H9 (cell line): ENCODE data around the gene RAPGEF3. TPM values are rescaled to one million over a fixed set of nuclear protein-coding genes. Genes with fewer than 3 reads are reported as not detected.

Experiments used
- DNase-seq: peaks from one replicate; pipeline ENCODE4 v3.0.0-alpha.2; 2017
- H2AFZ ChIP-seq: one replicate; pipeline ENCODE4 v1.6.1; 2013; ENCODE audit warnings: mild to moderate bottlenecking, low read length, control low read depth, moderate library complexity
- H2AK5ac ChIP-seq: 2 replicates; pipeline ENCODE4 v1.6.1; 2013; ENCODE audit warnings: low read length, control low read depth, mixed read lengths; ENCODE audit not compliant: insufficient read length
- H2BK120ac ChIP-seq: one replicate; pipeline ENCODE4 v1.6.1; 2013; ENCODE audit warnings: low read depth, mild to moderate bottlenecking, low read length, control low read depth, inconsistent platforms; ENCODE audit not compliant: poor library complexity, severe bottlenecking
- H2BK12ac ChIP-seq: 2 replicates; pipeline ENCODE4 v1.6.1; 2013; ENCODE audit warnings: low read length, control low read depth, mixed read lengths, low read depth; ENCODE audit not compliant: insufficient read length
- H2BK15ac ChIP-seq: 2 replicates; pipeline ENCODE4 v1.6.1; 2013; ENCODE audit warnings: low read depth, low read length, control low read depth
- H2BK20ac ChIP-seq: one replicate; pipeline ENCODE4 v1.6.1; 2013; ENCODE audit warnings: low read depth, mild to moderate bottlenecking, low read length, control low read depth, inconsistent platforms; ENCODE audit not compliant: poor library complexity, severe bottlenecking
- H2BK5ac ChIP-seq: 2 replicates; pipeline ENCODE4 v1.6.1; 2013; ENCODE audit warnings: low read length, control low read depth, mixed read lengths; ENCODE audit not compliant: insufficient read length
- H3K14ac ChIP-seq: 2 replicates; pipeline ENCODE4 v1.6.1; 2013; ENCODE audit warnings: low read length, control low read depth; ENCODE audit not compliant: insufficient read depth
- H3K18ac ChIP-seq: 2 replicates; pipeline ENCODE4 v1.6.1; 2013; ENCODE audit warnings: low read depth, mild to moderate bottlenecking, mixed read lengths, low read length, control low read depth; ENCODE audit not compliant: insufficient read length
- H3K23ac ChIP-seq: 2 replicates; pipeline ENCODE4 v1.6.1; 2013; ENCODE audit warnings: low read length, control low read depth, mixed read lengths, low read depth; ENCODE audit not compliant: insufficient read length
- H3K23me2 ChIP-seq: 2 replicates; pipeline ENCODE4 v1.6.1; 2013; ENCODE audit warnings: low read depth, mild to moderate bottlenecking, mixed read lengths, low read length, control low read depth; ENCODE audit not compliant: insufficient read length, poor library complexity, severe bottlenecking
- H3K27ac ChIP-seq: 2 replicates; pipeline ENCODE4 v1.5.1; 2013; ENCODE audit warnings: low read length, control low read depth, mixed read lengths, low read depth; ENCODE audit not compliant: insufficient read length
- H3K27me3 ChIP-seq: 2 replicates; pipeline ENCODE4 v1.6.1; 2013; ENCODE audit warnings: low read length, control low read depth, inconsistent platforms; ENCODE audit not compliant: insufficient read depth
- H3K4ac ChIP-seq: 2 replicates; pipeline ENCODE4 v1.6.1; 2013; ENCODE audit warnings: low read depth, mild to moderate bottlenecking, control low read depth, inconsistent platforms, low read length, moderate library complexity
- H3K4me1 ChIP-seq: 2 replicates; pipeline ENCODE4 v1.6.1; 2013; ENCODE audit warnings: low read length, control low read depth, inconsistent platforms; ENCODE audit not compliant: insufficient read depth
- H3K4me2 ChIP-seq: 2 replicates; pipeline ENCODE4 v1.6.1; 2013; ENCODE audit warnings: low read length, control low read depth, mixed read lengths; ENCODE audit not compliant: insufficient read length, insufficient read depth
- H3K56ac ChIP-seq: 2 replicates; pipeline ENCODE4 v1.6.1; 2013; ENCODE audit warnings: low read depth, mild to moderate bottlenecking, mixed read lengths, low read length, control low read depth; ENCODE audit not compliant: insufficient read length
- H3K79me1 ChIP-seq: 2 replicates; pipeline ENCODE4 v1.6.1; 2013; ENCODE audit warnings: low read depth, mild to moderate bottlenecking, moderate library complexity, low read length, control low read depth, inconsistent platforms; ENCODE audit not compliant: insufficient read depth, poor library complexity, severe bottlenecking
- H3K79me2 ChIP-seq: 2 replicates; pipeline ENCODE4 v1.6.1; 2013; ENCODE audit warnings: low read length, control low read depth, inconsistent platforms; ENCODE audit not compliant: insufficient read depth
- H3K9ac ChIP-seq: 2 replicates; pipeline ENCODE4 v1.6.1; 2013; ENCODE audit warnings: low read length, control low read depth, mixed read lengths; ENCODE audit not compliant: insufficient read length; ENCODE audit errors: extremely low read depth
- H3K9me3 ChIP-seq: one replicate; pipeline ENCODE4 v1.6.1; 2013; ENCODE audit warnings: low read depth, low read length, inconsistent platforms; ENCODE audit not compliant: control insufficient read depth
- H3T11ph ChIP-seq: one replicate; pipeline ENCODE4 v1.6.1; 2013; ENCODE audit warnings: mild to moderate bottlenecking, low read length, control low read depth, inconsistent platforms
- H4K20me1 ChIP-seq: one replicate; pipeline ENCODE4 v1.6.1; 2013; ENCODE audit not compliant: control insufficient read depth, insufficient read length, insufficient read depth
- H4K5ac ChIP-seq: 2 replicates; pipeline ENCODE4 v1.6.1; 2013; ENCODE audit warnings: low read depth, mild to moderate bottlenecking, mixed read lengths, low read length, control low read depth; ENCODE audit not compliant: insufficient read length
- H4K8ac ChIP-seq: replicated peaks from 2 replicates; pipeline ENCODE4 v1.6.1; 2013; ENCODE audit warnings: low read length, control low read depth, mixed read lengths, low read depth; ENCODE audit not compliant: insufficient read length
- H4K91ac ChIP-seq: 2 replicates; pipeline ENCODE4 v1.6.1; 2013; ENCODE audit warnings: low read depth, mild to moderate bottlenecking, moderate library complexity, mixed read lengths, low read length, control low read depth; ENCODE audit not compliant: insufficient read length
- H3K27ac Mint-ChIP-seq, 3 experiments: 2 replicates in 2 of 3; 3 replicates in 1 of 3; pipeline ENCODE4 v1.8.0; 2020 to 2021; ENCODE audit warnings: mixed read lengths in 3 of 3, mild to moderate bottlenecking in 1 of 3, moderate library complexity in 1 of 3
- H3K27me3 Mint-ChIP-seq: 2 replicates; pipeline ENCODE4 v1.8.0; 2021; ENCODE audit warnings: low read depth, mild to moderate bottlenecking, moderate library complexity, mixed read lengths
- H3K36me3 Mint-ChIP-seq, 3 experiments: 2 replicates in 2 of 3; 3 replicates in 1 of 3; pipeline ENCODE4 v1.8.0; 2020 to 2021; ENCODE audit warnings: low read depth in 3 of 3, mixed read lengths in 3 of 3; ENCODE audit not compliant: insufficient read depth in 1 of 3
- H3K4me1 Mint-ChIP-seq, 2 experiments: 2 replicates each; pipeline ENCODE4 v1.8.0; 2020; ENCODE audit warnings: mixed read lengths in 2 of 2
- H3K4me3 Mint-ChIP-seq, 2 experiments: 2 replicates in 1 of 2; 3 replicates in 1 of 2; pipeline ENCODE4 v1.8.0; 2020 to 2021; ENCODE audit warnings: mild to moderate bottlenecking in 2 of 2, mixed read lengths in 2 of 2, moderate library complexity in 1 of 2
- H3K9me3 Mint-ChIP-seq, 2 experiments: 2 replicates in 1 of 2; 3 replicates in 1 of 2; pipeline ENCODE4 v1.8.0; 2020; ENCODE audit warnings: mild to moderate bottlenecking in 2 of 2, mixed read lengths in 2 of 2, moderate library complexity in 1 of 2
- WGBS: extraction: QIAGEN DNeasy Blood & Tissue Kit; methylation state at CpG from one replicate; pipeline ENCODE4 v1.1.7; 2013; ENCODE audit warnings: missing lambda C conversion rate, low lambda C conversion rate, mixed read lengths; ENCODE audit not compliant: insufficient read length; ENCODE audit errors: extremely low coverage; 5-methylcytosine and 5-hydroxymethylcytosine counted together
- total RNA-seq: library from RNA; stranded (reverse); gene quantifications from 2 replicates; pipeline ENCODE4 v1.2.1, GENCODE V29; 2021
- TF ChIP-seq, protein P1 (sequence below): fragments of 200-600 bp; sonication (generic); conservative IDR thresholded peaks from 3 replicates; pipeline ENCODE4 v1.8.0; 2021; ENCODE audit warnings: antibody characterized with exemption, mild to moderate bottlenecking

Gene RAPGEF3
- total RNA-seq, 1 experiment from 2014 or later, result 7.4 TPM

- no peak overlapping the region for H3K4me2 ChIP-seq
- no peak for DNase-seq
These were observed 19.4 kb downstream of the RAPGEF3 start for GRCh38 chr12:47739297-47739696.

More at GRCh38 chr12:47739297-47739696, 19.4 kb downstream of the RAPGEF3 start:
- Histone ChIP-seq H2BK5ac (no peak overlapping the region), H3K79me1 (no peaks in the 10 kb centered on the region), H3K4me1 (peaks cover 3% of the 10 kb centered on the region; the same call in 1 of the 2 replicates), H2BK15ac (no peak overlapping the region), H4K5ac (no peak overlapping the region), H3K4ac (no peak overlapping the region), H3K14ac (no peak overlapping the region), H3K9ac (no peak overlapping the region), H3K9me3 (no peaks in the 10 kb centered on the region), H2BK20ac (no peak overlapping the region), H2BK120ac (no peak overlapping the region), H4K91ac (no peak overlapping the region), H3K56ac (no peak overlapping the region), H4K8ac (no peak overlapping the region), H2BK12ac (no peak overlapping the region), H2AFZ (no peak overlapping the region), H3K18ac (no peak overlapping the region), H4K20me1 (no peaks in the 10 kb centered on the region), H3K23me2 (no peaks in the 10 kb centered on the region), H3T11ph (no peak overlapping the region), H3K27me3 (no peaks in the 10 kb centered on the region), H3K79me2 (no peaks in the 10 kb centered on the region), H3K27ac (no peak overlapping the region), H2AK5ac (no peak overlapping the region), H3K23ac (no peak overlapping the region)
- Mint-ChIP-seq H3K36me3 (no peaks in the 10 kb centered on the region; a peak in 1 of 7 replicates), H3K9me3 (no peaks in the 10 kb centered on the region), H3K27ac (no peak overlapping the region; a peak in 1 of 7 replicates), H3K4me1 (peaks cover 26 to 43% of the 10 kb centered on the region in 2 experiments), H3K4me3 (no peak overlapping the region), H3K27me3 (peaks cover 5% of the 10 kb centered on the region)
- WGBS, result no CpG with 5 or more reads among the region's 3 CpGs
- TF ChIP-seq, protein P1, sequence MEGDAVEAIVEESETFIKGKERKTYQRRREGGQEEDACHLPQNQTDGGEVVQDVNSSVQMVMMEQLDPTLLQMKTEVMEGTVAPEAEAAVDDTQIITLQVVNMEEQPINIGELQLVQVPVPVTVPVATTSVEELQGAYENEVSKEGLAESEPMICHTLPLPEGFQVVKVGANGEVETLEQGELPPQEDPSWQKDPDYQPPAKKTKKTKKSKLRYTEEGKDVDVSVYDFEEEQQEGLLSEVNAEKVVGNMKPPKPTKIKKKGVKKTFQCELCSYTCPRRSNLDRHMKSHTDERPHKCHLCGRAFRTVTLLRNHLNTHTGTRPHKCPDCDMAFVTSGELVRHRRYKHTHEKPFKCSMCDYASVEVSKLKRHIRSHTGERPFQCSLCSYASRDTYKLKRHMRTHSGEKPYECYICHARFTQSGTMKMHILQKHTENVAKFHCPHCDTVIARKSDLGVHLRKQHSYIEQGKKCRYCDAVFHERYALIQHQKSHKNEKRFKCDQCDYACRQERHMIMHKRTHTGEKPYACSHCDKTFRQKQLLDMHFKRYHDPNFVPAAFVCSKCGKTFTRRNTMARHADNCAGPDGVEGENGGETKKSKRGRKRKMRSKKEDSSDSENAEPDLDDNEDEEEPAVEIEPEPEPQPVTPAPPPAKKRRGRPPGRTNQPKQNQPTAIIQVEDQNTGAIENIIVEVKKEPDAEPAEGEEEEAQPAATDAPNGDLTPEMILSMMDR, result no peak
